GM23338 (cell line): ENCODE results near the gene MAGI1. TPM values are rescaled to one million over a fixed set of nuclear protein-coding genes. Genes with fewer than 3 reads are reported as not detected.

Experiments used
- ATAC-seq: fragments of 200-7000 bp; cut with Tn5 transposase; 3 replicates; pipeline ENCODE4 v1.9.1; 2020
- DNase-seq: peaks from one replicate; pipeline ENCODE4 v3.0.0-alpha.2; 2015; ENCODE audit warnings: low spot score
- H2AFZ ChIP-seq: fragments of 200-600 bp; sonication (generic); 2 replicates; pipeline ENCODE4 v1.8.0; 2016; ENCODE audit warnings: antibody characterized with exemption, mild to moderate bottlenecking, moderate library complexity
- H3F3A ChIP-seq: fragments of 200-600 bp; sonication (generic); replicated peaks from 2 replicates; pipeline ENCODE4 v1.8.0; 2017; ENCODE audit warnings: antibody characterized with exemption, mixed run types, low read depth
- H3K27ac ChIP-seq: fragments of 200-600 bp; sonication (generic); 2 replicates; pipeline ENCODE4 v1.6.1; 2016; ENCODE audit warnings: low read depth
- H3K27me3 ChIP-seq: fragments of 200-600 bp; sonication (generic); 2 replicates; pipeline ENCODE4 v1.8.0; 2016; ENCODE audit warnings: mild to moderate bottlenecking, mixed run types, moderate library complexity; ENCODE audit not compliant: insufficient read depth
- H3K36me3 ChIP-seq: fragments of 200-600 bp; sonication (generic); 2 replicates; pipeline ENCODE4 v1.8.0; 2016; ENCODE audit warnings: mild to moderate bottlenecking; ENCODE audit not compliant: insufficient read depth
- H3K4me1 ChIP-seq: fragments of 200-600 bp; sonication (generic); 2 replicates; pipeline ENCODE4 v1.8.0; 2016; ENCODE audit warnings: mild to moderate bottlenecking, moderate library complexity; ENCODE audit not compliant: insufficient read depth
- H3K4me2 ChIP-seq: fragments of 200-600 bp; sonication (generic); 2 replicates; pipeline ENCODE4 v1.7.1; 2017; ENCODE audit warnings: mixed run types
- H3K4me3 ChIP-seq: fragments of 200-600 bp; sonication (generic); 2 replicates; pipeline ENCODE4 v1.6.1; 2016; ENCODE audit warnings: mixed run types
- H3K79me2 ChIP-seq: fragments of 200-600 bp; sonication (generic); replicated peaks from 2 replicates; pipeline ENCODE4 v1.8.0; 2017; ENCODE audit warnings: mild to moderate bottlenecking; ENCODE audit not compliant: insufficient read depth
- H3K9me2 ChIP-seq: fragments of 200-600 bp; sonication (generic); 2 replicates; pipeline ENCODE4 v1.8.0; 2017; ENCODE audit not compliant: insufficient read depth
- H4K20me1 ChIP-seq: fragments of 200-600 bp; sonication (generic); replicated peaks from 2 replicates; pipeline ENCODE4 v1.8.0; 2017; ENCODE audit warnings: mild to moderate bottlenecking; ENCODE audit not compliant: insufficient read depth
- H3K27ac Mint-ChIP-seq: 2 replicates; pipeline ENCODE4 v1.8.0; 2020; ENCODE audit warnings: inconsistent platforms, mild to moderate bottlenecking, moderate library complexity, mixed read lengths
- H3K27me3 Mint-ChIP-seq: 3 replicates; pipeline ENCODE4 v1.8.0; 2022; ENCODE audit warnings: low read depth, mild to moderate bottlenecking, moderate library complexity, mixed read lengths, inconsistent platforms; ENCODE audit not compliant: insufficient read depth, poor library complexity
- H3K36me3 Mint-ChIP-seq: 3 replicates; pipeline ENCODE4 v1.8.0; 2021; ENCODE audit warnings: low read depth, mild to moderate bottlenecking, inconsistent platforms, moderate library complexity, mixed read lengths
- H3K4me1 Mint-ChIP-seq: 3 replicates; pipeline ENCODE4 v1.8.0; 2020; ENCODE audit warnings: mild to moderate bottlenecking, inconsistent platforms, mixed read lengths
- H3K4me3 Mint-ChIP-seq: 3 replicates; pipeline ENCODE4 v1.8.0; 2021; ENCODE audit warnings: moderate library complexity, mild to moderate bottlenecking, inconsistent platforms, mixed read lengths
- H3K9me3 Mint-ChIP-seq: 3 replicates; pipeline ENCODE4 v1.8.0; 2020; ENCODE audit warnings: moderate library complexity, mild to moderate bottlenecking, inconsistent platforms, mixed read lengths
- CREB1 ChIP-seq: fragments of 250-450 bp; sonication (Bioruptor Pico); IDR thresholded peaks from 2 replicates; pipeline ENCODE4 v1.5.0; 2020; ENCODE audit warnings: low read depth, mild to moderate bottlenecking, moderate library complexity
- EZH2 ChIP-seq: fragments of 200-600 bp; sonication (generic); IDR thresholded peaks from one replicate; pipeline ENCODE4 v1.8.0; 2017; ENCODE audit warnings: antibody characterized with exemption, mild to moderate bottlenecking, low read depth; ENCODE audit not compliant: unreplicated experiment
- EZH2phosphoT487 ChIP-seq: fragments of 200-600 bp; sonication (generic); IDR thresholded peaks from one replicate; pipeline ENCODE4 v1.8.1; 2018; ENCODE audit warnings: antibody characterized with exemption; ENCODE audit not compliant: unreplicated experiment
- JUNB ChIP-seq: IDR thresholded peaks from one replicate; pipeline ENCODE4 v1.6.1; 2016; ENCODE audit warnings: antibody characterized with exemption; ENCODE audit not compliant: unreplicated experiment
- NANOG ChIP-seq: IDR thresholded peaks from 2 replicates; pipeline ENCODE4 v1.6.1; 2016; ENCODE audit warnings: antibody characterized with exemption, borderline replicate concordance
- POLR2AphosphoS5 ChIP-seq: IDR thresholded peaks from 2 replicates; pipeline ENCODE4 v1.6.1; 2016; ENCODE audit warnings: antibody characterized with exemption, low read depth
- STAT1 ChIP-seq: IDR thresholded peaks from one replicate; pipeline ENCODE4 v1.6.1; 2016; ENCODE audit warnings: antibody characterized with exemption; ENCODE audit not compliant: unreplicated experiment
- ZNF114 ChIP-seq: fragments of 250-450 bp; sonication (Bioruptor Pico); IDR thresholded peaks from 2 replicates; pipeline ENCODE4 v1.5.0; 2020; ENCODE audit warnings: mild to moderate bottlenecking, moderate library complexity
- ZNF331 ChIP-seq: fragments of 250-450 bp; sonication (Bioruptor Pico); IDR thresholded peaks from 2 replicates; pipeline ENCODE4 v1.5.0; 2020; ENCODE audit warnings: low read depth, mild to moderate bottlenecking, moderate library complexity
- polyA plus RNA-seq: library from polyadenylated mRNA; unstranded; fragments of >200 nt; fragmentation: Nextera tagmentation; extraction: Ambion mirVana; gene quantifications from 2 replicates; pipeline ENCODE4 v1.2.1, GENCODE V29; 2016
- total RNA-seq: library from RNA; depleted of rRNA; stranded (reverse); fragments of >200 nt; shearing (Covaris generic); gene quantifications from 2 replicates; pipeline ENCODE4 v1.2.3, GENCODE V29; 2014
- TF ChIP-seq, protein P1 (sequence below), 2 experiments: fragments of 200-600 bp in 1 of 2; sonication (generic) in 1 of 2; conservative IDR thresholded peaks; 2 replicates each; pipeline versions ENCODE4 v1.5.1 to v1.6.1; 2016 to 2017; ENCODE audit warnings: antibody characterized with exemption in 2 of 2, low read depth in 2 of 2, mild to moderate bottlenecking in 2 of 2, moderate library complexity in 1 of 2
- TF ChIP-seq, protein P2 (sequence below): IDR thresholded peaks from 2 replicates; pipeline ENCODE4 v1.6.1; 2016; ENCODE audit warnings: antibody characterized with exemption
- TF ChIP-seq, protein P3 (sequence below): fragments of 250-450 bp; sonication (Bioruptor Pico); IDR thresholded peaks from 2 replicates; pipeline ENCODE4 v1.5.0; 2020; ENCODE audit warnings: mild to moderate bottlenecking, moderate library complexity
- TF ChIP-seq, protein P4 (sequence below): IDR thresholded peaks from one replicate; pipeline ENCODE4 v1.6.1; 2018; ENCODE audit warnings: antibody characterized with exemption; ENCODE audit not compliant: unreplicated experiment

Gene MAGI1
- total and polyA plus RNA-seq, 2 experiments from 2014 or later: 27.4 to 71.2 TPM

DNA sequence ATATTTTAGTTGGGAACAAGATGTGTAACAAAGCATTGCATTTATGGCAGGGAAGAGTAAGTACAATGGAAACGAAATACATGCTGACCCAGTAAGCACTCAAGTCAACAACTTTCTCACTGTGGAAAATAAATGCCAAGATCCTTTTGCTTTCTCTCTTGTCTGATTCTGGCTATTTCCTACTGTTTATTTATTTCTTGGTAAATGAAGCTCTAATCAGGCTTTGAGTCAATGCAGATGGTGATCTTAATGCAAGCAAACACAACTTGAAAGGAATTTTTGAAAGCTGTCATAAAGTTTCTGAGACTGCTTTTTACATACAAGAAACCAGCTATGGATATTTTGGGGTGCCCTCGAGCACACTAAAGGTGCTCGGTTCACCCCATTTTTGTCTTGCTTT, 624.8 kb downstream of the MAGI1 start:
- Histone ChIP-seq H3K27ac (no peak overlapping the region), H3K4me1 (no peaks in the 10 kb centered on the region; the same call in none of the 2 replicates), H4K20me1 (peaks cover 3% of the 10 kb centered on the region; the same call in 1 of the 2 replicates), H3K79me2 (peaks cover 4% of the 10 kb centered on the region; the same call in 1 of the 2 replicates), H3F3A (no peaks in the 10 kb centered on the region), H3K4me3 (no peak overlapping the region), H2AFZ (no peak overlapping the region), H3K9me2 (no peaks in the 10 kb centered on the region; the same call in 1 of the 2 replicates), H3K4me2 (no peak overlapping the region), H3K27me3 (no peaks in the 10 kb centered on the region), H3K36me3 (no peaks in the 10 kb centered on the region)
- Mint-ChIP-seq H3K9me3 (no peaks in the 10 kb centered on the region), H3K4me3 (no peak overlapping the region), H3K4me1 (peaks cover 14% of the 10 kb centered on the region), H3K27ac (no peak overlapping the region), H3K27me3 (peaks cover 6% of the 10 kb centered on the region), H3K36me3 (peaks cover 3% of the 10 kb centered on the region; the same call in 2 of the 3 replicates)
- TF ChIP-seq EZH2phosphoT487 (no peak), EZH2 (no peak), NANOG (no peak), STAT1 (no peak), JUNB (no peak), CREB1 (CRISPR knock-in tag) (no peak), ZNF331 (CRISPR knock-in tag) (no peak), POLR2AphosphoS5 (no peak), ZNF114 (CRISPR knock-in tag) (no peak)
- TF ChIP-seq, protein P1, sequence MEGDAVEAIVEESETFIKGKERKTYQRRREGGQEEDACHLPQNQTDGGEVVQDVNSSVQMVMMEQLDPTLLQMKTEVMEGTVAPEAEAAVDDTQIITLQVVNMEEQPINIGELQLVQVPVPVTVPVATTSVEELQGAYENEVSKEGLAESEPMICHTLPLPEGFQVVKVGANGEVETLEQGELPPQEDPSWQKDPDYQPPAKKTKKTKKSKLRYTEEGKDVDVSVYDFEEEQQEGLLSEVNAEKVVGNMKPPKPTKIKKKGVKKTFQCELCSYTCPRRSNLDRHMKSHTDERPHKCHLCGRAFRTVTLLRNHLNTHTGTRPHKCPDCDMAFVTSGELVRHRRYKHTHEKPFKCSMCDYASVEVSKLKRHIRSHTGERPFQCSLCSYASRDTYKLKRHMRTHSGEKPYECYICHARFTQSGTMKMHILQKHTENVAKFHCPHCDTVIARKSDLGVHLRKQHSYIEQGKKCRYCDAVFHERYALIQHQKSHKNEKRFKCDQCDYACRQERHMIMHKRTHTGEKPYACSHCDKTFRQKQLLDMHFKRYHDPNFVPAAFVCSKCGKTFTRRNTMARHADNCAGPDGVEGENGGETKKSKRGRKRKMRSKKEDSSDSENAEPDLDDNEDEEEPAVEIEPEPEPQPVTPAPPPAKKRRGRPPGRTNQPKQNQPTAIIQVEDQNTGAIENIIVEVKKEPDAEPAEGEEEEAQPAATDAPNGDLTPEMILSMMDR (conservative IDR thresholded peaks at IDR 0.05; ENCODE audit: low read depth in 2 of 2): no peak
- TF ChIP-seq, protein P2, sequence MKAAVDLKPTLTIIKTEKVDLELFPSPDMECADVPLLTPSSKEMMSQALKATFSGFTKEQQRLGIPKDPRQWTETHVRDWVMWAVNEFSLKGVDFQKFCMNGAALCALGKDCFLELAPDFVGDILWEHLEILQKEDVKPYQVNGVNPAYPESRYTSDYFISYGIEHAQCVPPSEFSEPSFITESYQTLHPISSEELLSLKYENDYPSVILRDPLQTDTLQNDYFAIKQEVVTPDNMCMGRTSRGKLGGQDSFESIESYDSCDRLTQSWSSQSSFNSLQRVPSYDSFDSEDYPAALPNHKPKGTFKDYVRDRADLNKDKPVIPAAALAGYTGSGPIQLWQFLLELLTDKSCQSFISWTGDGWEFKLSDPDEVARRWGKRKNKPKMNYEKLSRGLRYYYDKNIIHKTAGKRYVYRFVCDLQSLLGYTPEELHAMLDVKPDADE: no peak
- TF ChIP-seq, protein P3, sequence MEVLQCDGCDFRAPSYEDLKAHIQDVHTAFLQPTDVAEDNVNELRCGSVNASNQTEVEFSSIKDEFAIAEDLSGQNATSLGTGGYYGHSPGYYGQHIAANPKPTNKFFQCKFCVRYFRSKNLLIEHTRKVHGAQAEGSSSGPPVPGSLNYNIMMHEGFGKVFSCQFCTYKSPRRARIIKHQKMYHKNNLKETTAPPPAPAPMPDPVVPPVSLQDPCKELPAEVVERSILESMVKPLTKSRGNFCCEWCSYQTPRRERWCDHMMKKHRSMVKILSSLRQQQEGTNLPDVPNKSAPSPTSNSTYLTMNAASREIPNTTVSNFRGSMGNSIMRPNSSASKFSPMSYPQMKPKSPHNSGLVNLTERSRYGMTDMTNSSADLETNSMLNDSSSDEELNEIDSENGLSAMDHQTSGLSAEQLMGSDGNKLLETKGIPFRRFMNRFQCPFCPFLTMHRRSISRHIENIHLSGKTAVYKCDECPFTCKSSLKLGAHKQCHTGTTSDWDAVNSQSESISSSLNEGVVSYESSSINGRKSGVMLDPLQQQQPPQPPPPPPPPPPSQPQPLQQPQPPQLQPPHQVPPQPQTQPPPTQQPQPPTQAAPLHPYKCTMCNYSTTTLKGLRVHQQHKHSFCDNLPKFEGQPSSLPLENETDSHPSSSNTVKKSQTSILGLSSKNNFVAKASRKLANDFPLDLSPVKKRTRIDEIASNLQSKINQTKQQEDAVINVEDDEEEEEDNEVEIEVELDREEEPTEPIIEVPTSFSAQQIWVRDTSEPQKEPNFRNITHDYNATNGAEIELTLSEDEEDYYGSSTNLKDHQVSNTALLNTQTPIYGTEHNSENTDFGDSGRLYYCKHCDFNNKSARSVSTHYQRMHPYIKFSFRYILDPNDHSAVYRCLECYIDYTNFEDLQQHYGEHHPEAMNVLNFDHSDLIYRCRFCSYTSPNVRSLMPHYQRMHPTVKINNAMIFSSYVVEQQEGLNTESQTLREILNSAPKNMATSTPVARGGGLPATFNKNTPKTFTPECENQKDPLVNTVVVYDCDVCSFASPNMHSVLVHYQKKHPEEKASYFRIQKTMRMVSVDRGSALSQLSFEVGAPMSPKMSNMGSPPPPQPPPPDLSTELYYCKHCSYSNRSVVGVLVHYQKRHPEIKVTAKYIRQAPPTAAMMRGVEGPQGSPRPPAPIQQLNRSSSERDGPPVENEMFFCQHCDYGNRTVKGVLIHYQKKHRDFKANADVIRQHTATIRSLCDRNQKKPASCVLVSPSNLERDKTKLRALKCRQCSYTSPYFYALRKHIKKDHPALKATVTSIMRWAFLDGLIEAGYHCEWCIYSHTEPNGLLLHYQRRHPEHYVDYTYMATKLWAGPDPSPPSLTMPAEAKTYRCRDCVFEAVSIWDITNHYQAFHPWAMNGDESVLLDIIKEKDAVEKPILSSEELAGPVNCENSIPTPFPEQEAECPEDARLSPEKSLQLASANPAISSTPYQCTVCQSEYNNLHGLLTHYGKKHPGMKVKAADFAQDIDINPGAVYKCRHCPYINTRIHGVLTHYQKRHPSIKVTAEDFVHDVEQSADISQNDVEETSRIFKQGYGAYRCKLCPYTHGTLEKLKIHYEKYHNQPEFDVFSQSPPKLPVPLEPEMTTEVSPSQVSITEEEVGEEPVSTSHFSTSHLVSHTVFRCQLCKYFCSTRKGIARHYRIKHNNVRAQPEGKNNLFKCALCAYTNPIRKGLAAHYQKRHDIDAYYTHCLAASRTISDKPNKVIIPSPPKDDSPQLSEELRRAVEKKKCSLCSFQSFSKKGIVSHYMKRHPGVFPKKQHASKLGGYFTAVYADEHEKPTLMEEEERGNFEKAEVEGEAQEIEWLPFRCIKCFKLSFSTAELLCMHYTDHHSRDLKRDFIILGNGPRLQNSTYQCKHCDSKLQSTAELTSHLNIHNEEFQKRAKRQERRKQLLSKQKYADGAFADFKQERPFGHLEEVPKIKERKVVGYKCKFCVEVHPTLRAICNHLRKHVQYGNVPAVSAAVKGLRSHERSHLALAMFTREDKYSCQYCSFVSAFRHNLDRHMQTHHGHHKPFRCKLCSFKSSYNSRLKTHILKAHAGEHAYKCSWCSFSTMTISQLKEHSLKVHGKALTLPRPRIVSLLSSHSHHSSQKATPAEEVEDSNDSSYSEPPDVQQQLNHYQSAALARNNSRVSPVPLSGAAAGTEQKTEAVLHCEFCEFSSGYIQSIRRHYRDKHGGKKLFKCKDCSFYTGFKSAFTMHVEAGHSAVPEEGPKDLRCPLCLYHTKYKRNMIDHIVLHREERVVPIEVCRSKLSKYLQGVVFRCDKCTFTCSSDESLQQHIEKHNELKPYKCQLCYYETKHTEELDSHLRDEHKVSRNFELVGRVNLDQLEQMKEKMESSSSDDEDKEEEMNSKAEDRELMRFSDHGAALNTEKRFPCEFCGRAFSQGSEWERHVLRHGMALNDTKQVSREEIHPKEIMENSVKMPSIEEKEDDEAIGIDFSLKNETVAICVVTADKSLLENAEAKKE (CRISPR knock-in tag): no peak
- TF ChIP-seq, protein P4, sequence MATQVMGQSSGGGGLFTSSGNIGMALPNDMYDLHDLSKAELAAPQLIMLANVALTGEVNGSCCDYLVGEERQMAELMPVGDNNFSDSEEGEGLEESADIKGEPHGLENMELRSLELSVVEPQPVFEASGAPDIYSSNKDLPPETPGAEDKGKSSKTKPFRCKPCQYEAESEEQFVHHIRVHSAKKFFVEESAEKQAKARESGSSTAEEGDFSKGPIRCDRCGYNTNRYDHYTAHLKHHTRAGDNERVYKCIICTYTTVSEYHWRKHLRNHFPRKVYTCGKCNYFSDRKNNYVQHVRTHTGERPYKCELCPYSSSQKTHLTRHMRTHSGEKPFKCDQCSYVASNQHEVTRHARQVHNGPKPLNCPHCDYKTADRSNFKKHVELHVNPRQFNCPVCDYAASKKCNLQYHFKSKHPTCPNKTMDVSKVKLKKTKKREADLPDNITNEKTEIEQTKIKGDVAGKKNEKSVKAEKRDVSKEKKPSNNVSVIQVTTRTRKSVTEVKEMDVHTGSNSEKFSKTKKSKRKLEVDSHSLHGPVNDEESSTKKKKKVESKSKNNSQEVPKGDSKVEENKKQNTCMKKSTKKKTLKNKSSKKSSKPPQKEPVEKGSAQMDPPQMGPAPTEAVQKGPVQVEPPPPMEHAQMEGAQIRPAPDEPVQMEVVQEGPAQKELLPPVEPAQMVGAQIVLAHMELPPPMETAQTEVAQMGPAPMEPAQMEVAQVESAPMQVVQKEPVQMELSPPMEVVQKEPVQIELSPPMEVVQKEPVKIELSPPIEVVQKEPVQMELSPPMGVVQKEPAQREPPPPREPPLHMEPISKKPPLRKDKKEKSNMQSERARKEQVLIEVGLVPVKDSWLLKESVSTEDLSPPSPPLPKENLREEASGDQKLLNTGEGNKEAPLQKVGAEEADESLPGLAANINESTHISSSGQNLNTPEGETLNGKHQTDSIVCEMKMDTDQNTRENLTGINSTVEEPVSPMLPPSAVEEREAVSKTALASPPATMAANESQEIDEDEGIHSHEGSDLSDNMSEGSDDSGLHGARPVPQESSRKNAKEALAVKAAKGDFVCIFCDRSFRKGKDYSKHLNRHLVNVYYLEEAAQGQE: no peak
- DNase-seq (no peak), ATAC-seq (no peak)
